GM10248 (cell line): ENCODE results near the gene SH3BP4.

ENCODE experiments used
- CTCF ChIA-PET: fragments of 300-600 bp; sonication (Branson Sonifier 250); formaldehyde crosslinking; extraction: SDS; loops from one replicate; lab custom pipeline; 2021; ENCODE audit warnings: antibody characterized with exemption; lab: Yijun Ruan, JAX
- POLR2A ChIA-PET: fragments of 350-650 bp; sonication (Branson Sonifier 250); formaldehyde crosslinking; extraction: SDS; loops from one replicate; lab custom pipeline; 2020; ENCODE audit warnings: antibody characterized with exemption; lab: Yijun Ruan, JAX
- DNase-seq: peaks from one replicate; pipeline ENCODE4 v3.0.0; 2012; ENCODE audit errors: extremely low spot score
- TF ChIP-seq, protein P1 (sequence below): IDR thresholded peaks from 2 replicates; pipeline ENCODE4 v1.5.1; 2012; ENCODE audit warnings: mild to moderate bottlenecking, low read depth; ENCODE audit errors: extremely low read depth, missing control alignments, control extremely low read depth

Gene SH3BP4

DNA sequence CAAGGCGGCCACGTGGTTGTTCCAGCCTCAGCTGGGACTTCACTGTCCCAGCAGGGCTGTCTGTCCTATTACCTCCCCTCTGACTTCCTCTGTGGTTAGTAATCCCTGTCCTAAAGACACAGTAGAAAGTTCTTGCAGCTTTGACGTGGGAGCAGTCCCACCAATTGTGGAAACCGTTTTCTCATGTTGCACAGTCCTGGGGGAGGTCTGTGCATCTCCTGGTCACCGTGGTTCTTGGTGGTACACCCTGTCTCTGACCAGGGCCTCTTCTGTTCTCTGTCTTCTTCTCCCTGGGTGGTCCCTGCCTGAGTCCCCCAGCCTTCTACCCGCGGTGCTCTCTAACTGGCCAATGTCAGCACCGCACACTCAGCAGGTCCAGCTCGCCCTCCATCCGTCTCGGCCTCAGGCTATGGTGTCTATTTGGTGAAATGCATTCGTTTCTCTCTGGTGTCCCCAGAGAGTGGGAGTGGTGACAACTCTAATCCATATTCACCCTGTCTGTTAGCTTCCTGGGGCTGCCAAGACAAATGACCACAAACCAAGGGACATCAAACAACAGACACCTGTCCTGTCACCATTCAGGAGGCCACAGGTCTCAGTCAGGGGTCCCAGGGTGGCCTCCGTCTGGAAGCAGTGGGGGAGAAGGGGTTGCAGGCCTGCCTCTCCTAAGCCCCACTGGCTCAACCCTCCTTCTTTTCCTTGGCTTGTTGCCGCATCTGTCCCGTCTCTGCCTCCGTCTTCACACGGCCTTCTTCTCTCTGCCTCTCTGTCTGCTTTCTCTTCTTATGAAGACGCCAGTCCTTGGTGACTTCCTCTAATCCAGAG lies 99.8 kb downstream of the SH3BP4 start:
- CTCF ChIA-PET = no interaction called here
- DNase-seq = no peak
- POLR2A ChIA-PET = no interaction called here
- TF ChIP-seq, protein P1, sequence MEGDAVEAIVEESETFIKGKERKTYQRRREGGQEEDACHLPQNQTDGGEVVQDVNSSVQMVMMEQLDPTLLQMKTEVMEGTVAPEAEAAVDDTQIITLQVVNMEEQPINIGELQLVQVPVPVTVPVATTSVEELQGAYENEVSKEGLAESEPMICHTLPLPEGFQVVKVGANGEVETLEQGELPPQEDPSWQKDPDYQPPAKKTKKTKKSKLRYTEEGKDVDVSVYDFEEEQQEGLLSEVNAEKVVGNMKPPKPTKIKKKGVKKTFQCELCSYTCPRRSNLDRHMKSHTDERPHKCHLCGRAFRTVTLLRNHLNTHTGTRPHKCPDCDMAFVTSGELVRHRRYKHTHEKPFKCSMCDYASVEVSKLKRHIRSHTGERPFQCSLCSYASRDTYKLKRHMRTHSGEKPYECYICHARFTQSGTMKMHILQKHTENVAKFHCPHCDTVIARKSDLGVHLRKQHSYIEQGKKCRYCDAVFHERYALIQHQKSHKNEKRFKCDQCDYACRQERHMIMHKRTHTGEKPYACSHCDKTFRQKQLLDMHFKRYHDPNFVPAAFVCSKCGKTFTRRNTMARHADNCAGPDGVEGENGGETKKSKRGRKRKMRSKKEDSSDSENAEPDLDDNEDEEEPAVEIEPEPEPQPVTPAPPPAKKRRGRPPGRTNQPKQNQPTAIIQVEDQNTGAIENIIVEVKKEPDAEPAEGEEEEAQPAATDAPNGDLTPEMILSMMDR = no peak

DNA sequence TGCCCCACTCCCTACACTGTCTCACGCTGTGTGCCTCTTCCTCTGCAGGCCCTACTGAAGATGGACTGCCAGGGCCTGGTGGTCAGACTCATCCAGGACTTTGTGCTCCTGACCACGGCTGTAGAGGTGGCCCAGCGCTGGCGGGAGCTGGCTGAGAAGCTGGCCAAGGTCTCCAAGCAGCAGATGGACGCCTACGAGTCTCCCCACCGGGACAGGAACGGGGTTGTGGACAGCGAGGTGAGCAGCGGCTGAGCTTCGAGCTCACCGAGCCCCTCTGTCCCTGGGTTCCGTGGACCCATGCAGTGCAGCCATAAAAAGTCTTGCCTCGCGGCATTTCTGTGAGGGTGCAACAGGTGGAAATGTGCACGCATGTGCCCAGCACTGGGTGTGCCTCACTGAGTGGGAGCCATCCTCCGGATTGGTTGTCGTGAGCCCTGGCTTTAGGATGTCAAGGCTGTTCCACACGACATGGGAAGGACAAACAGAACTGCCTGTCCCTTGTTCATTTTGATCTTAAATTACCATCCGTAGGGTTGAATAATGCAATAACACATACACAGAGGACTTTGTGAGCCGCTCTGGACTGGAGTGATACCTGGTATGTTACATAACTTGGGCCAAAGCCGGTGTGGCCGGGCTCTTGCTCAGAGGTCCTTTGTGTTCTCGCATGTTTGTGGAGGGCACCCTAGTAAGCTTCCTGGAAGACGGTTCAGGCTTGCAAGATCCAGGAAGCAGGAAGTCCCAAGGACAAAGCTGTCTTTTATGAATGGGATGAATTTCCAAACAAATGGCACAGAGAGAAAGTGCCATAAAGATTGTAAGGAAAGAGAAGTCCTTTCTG lies 100.9 kb downstream of the SH3BP4 start:
- CTCF ChIA-PET = no interaction called here
- TF ChIP-seq, protein P1 = no peak
- POLR2A ChIA-PET = no interaction called here
- DNase-seq = no peak

DNA sequence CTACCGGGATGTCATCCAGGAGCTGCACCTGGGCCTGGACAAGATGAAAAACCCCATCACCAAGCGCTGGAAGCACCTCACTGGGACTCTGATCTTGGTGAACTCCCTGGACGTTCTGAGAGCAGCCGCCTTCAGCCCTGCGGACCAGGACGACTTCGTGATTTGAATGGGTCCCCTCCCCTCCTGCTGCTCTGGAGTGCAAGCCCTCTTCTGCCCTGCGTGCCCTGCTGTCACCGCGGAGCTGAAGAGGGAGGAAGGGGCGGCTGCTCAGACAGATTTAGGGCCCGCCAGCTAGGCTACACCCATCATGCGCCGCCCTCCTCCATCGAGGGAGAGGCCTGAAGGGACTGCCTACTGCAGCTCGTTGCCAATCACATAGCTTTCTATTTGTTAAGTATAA lies 101.8 kb downstream of the SH3BP4 start:
- CTCF ChIA-PET = no interaction called here
- TF ChIP-seq, protein P1 = no peak
- POLR2A ChIA-PET = no interaction called here
- DNase-seq = no peak

DNA sequence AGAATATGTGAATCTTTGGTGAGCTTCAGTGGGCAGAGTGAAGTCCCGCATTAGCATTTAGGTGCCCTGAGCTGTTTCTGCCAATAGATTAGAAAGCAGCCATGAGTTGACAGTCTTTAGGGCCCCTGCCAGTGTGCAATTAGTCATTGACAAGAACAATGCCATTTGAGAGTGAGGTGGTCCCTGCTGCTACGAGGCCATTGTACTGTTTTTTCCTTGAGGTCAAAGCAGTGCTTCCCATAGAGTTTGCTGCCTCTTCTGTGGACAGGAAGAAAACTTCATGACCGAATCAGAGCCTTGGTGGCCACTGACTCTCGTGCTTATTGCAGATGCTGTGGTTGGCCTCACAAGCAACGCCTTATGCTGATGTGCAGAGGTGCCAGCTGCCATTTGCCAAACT lies 102.7 kb downstream of the SH3BP4 start:
- POLR2A ChIA-PET = no interaction called here
- TF ChIP-seq, protein P1 = no peak
- no peak for DNase-seq
- CTCF ChIA-PET = no interaction called here

DNA sequence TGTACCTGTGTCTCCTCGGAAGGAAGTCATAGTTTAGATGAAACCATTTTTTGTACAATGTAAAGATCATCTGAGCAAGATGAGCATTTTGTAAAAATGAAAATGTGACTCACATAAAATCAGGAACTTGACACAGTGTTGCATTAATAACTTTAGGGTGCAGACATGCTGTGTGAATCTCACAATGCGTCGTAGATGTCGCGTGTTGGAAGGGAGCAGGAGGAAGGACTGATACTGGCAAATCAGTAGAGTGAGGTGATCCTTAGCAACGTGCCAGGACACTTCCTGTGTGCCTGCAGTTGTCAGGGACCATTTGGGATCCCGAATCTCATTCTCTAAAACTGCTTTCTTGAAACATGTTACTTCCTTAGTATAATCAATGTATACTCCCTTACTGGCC lies 103.1 kb downstream of the SH3BP4 start:
- ChIA-PET CTCF (no interaction called here), POLR2A (no interaction called here)
- DNase-seq = no peak
- TF ChIP-seq, protein P1 = no peak

DNA sequence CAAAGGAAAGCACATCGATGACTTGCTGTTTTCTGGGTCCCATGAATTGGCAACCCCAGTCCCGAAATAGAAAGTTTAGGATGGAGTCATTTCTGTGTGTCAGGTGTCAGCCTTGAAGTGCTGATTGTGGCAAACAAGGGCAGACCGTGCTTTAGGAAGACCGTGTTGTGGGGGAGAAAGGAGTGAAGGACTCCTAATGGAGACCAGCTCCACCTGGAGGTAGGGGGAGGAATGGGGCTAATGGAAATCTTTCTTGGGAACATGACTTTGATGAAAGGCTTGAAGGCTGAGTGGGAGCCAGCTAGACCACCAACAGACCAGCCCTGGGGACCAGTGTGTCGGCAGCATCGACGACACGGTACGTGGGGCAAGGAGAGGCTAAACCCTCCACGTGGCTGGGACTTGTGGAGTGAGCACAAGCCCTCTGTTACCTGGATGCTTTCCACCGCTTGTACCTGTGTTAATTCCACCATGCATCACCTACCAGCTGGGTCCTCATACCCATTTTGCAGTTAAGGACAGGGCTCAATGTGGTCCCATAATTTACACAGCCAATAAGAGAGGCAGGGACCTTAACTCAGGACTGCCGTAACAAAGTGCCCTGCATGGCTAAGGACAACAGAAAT lies 104.2 kb downstream of the SH3BP4 start:
- ChIA-PET POLR2A (no interaction called here), CTCF (interaction anchor here (1.7 kb wide), 1 partner anchor 9 kb away, joined by 6 read pairs; no protein-coding TSS in a partner anchor)
- DNase-seq = no peak
- TF ChIP-seq, protein P1 = no peak
